Adrenal gland (tissue), 19 donors: ENCODE results near the gene LMAN2. TPM values are rescaled to one million over a fixed set of nuclear protein-coding genes. Genes with fewer than 3 reads are reported as not detected.

ENCODE experiments used
- DNase-seq, 7 donors: peaks; one replicate each; pipeline ENCODE4 v3.0.0-alpha.2; 2019 to 2020
- H3K27ac ChIP-seq, 5 donors: fragments of 200-600 bp; sonication (generic) in 4 of 5; 1 replicate in 3 of 5; 2 replicates in 2 of 5; pipeline versions ENCODE4 v1.5.1 to v1.8.0; 2016 to 2020; ENCODE audit warnings: mild to moderate bottlenecking in 1 of 5
- H3K27me3 ChIP-seq: fragments of 200-600 bp; 2 replicates; pipeline ENCODE4 v1.8.0; 2021
- H3K36me3 ChIP-seq, 2 donors: fragments of 200-600 bp; replicated peaks in 1 of 2; 1 replicate in 1 of 2; 2 replicates in 1 of 2; pipeline versions ENCODE4 v1.5.1 to v1.8.0; 2018 to 2022
- H3K4me1 ChIP-seq, 2 donors: fragments of 200-600 bp; replicated peaks in 1 of 2; 1 replicate in 1 of 2; 2 replicates in 1 of 2; pipeline versions ENCODE4 v1.5.1 to v1.8.0; 2018 to 2021
- H3K4me3 ChIP-seq, 4 donors: fragments of 200-600 bp; sonication (generic) in 3 of 4; one replicate each; pipeline ENCODE4 v1.5.1; 2016 to 2018
- H3K9me3 ChIP-seq, 3 donors: fragments of 200-600 bp; sonication (generic) in 1 of 3; replicated peaks in 1 of 3; 1 replicate in 2 of 3; 2 replicates in 1 of 3; pipeline versions ENCODE4 v1.5.1 to v1.8.0; 2016 to 2021
- CTCF ChIP-seq, 6 experiments: fragments of 450-650 bp in 4 of 6; fragments of 200-600 bp in 2 of 6; sonication (generic) in 1 of 6; IDR thresholded peaks; 1 replicate in 5 of 6; 2 replicates in 1 of 6; pipeline versions ENCODE4 v1.5.1 to v1.8.0; 2016 to 2021; ENCODE audit warnings: antibody characterized with exemption in 6 of 6, mild to moderate bottlenecking in 2 of 6, moderate library complexity in 1 of 6
- POLR2A ChIP-seq, 2 donors: fragments of 450-650 bp; IDR thresholded peaks; one replicate each; pipeline ENCODE4 v1.6.1; 2017; ENCODE audit warnings: antibody characterized with exemption in 2 of 2, mild to moderate bottlenecking in 2 of 2, moderate library complexity in 1 of 2
- WGBS, 4 donors: extraction: QIAGEN DNeasy Blood & Tissue Kit in 2 of 4; methylation state at CpG; one replicate each; pipeline versions ENCODE4 v1.1.5 to v1.1.7; 2013 to 2017; 5-methylcytosine and 5-hydroxymethylcytosine counted together
- intact Hi-C, 2 donors: fragments of 100-400 bp; cut with DNase I; formaldehyde crosslinking; loops; one replicate each; pipeline versions ENCODE4 v1.14.1 to v1.15.0; 2022 to 2023
- long read RNA-seq, 10 donors: library from polyadenylated mRNA in 3 of 10; unstranded in 2 of 10; stranded (forward) in 1 of 10; transcript quantifications; one replicate each; pipeline ENCODE4 v2.0.0 and lab custom pipeline, GENCODE V29; 2021 to 2026
- polyA plus RNA-seq, 3 donors: library from polyadenylated mRNA; stranded (reverse); fragments of 200-250 nt in 2 of 3; fragments of 350-450 nt in 1 of 3; fragmentation: Illumina TruSeq in 1 of 3; extraction: RNeasy Lipid Tissue Mini Kit (QIAGEN cat#74804) in 1 of 3; gene quantifications; one replicate each; pipeline ENCODE4 v1.2.3, GENCODE V29; 2013 to 2014
- total RNA-seq, 9 donors: library from RNA; depleted of rRNA in 4 of 9; stranded (reverse); fragments of >200 nt in 4 of 9; fragments of 120-200 nt in 1 of 9; fragmentation: NEBNext Ultra II Directional in 1 of 9; extraction: Animal tissue kit (Norgen Biotek cat#: 25700) in 1 of 9; gene quantifications; one replicate each; pipeline versions ENCODE4 v1.1.0 to v1.2.4, GENCODE V29; 2013 to 2023
- donor health status: healthy with polysubstance abuse.
- donor health status: Bipolar disorder and iron deficiency.
- donor health status: DM: yes; HTN: yes; CAD: no.
- donor health status: DM: no; HTN: no; CAD: no.
- donor health status: DM: no; HTN: no; CAD: no.
- donor health status: DM: yes; HTN: yes; CAD: no.

Gene LMAN2
- total RNA-seq (100 to 1,000 TPM; 109 to 398 (median 160) TPM), polyA plus RNA-seq (100 to 1,000 TPM in 1 of 3 donors, 10 to 100 TPM in 2; 85.7 to 147 (median 97.4) TPM)
- long read RNA-seq, donor 1, transcript LMAN2-201 (8 exons, 1,800 nt) = major isoform, 66 of 69 reads
- long read RNA-seq, donor 1, partial matches to known transcripts = 0 of 69 reads
- long read RNA-seq, donor 1, other reads (novel, unspliced or antisense) = 0 of 69 reads
- long read RNA-seq, donor 2, transcript LMAN2-201 (8 exons, 1,800 nt) = major isoform, 37 of 39 reads
- long read RNA-seq, donor 2, partial matches to known transcripts = 0 of 39 reads
- long read RNA-seq, donor 2, other reads (novel, unspliced or antisense) = 0 of 39 reads
- long read RNA-seq, donor 3, transcript LMAN2-201 (8 exons, 1,800 nt) = major isoform, 43 of 49 reads
- long read RNA-seq, donor 3, partial matches to known transcripts = 0 of 49 reads
- long read RNA-seq, donor 3, other reads (novel, unspliced or antisense) = 6 of 49 reads
- long read RNA-seq, donor 4, transcript LMAN2-201 (8 exons, 1,800 nt) = major isoform, 105 of 114 reads
- long read RNA-seq, donor 4, partial matches to known transcripts = 0 of 114 reads
- long read RNA-seq, donor 4, other reads (novel, unspliced or antisense) = 6 of 114 reads
- long read RNA-seq, donor 5, transcript LMAN2-201 (8 exons, 1,800 nt) = major isoform, 356 of 388 reads
- long read RNA-seq, donor 5, partial matches to known transcripts = 8 of 388 reads
- long read RNA-seq, donor 5, other reads (novel, unspliced or antisense) = 19 of 388 reads
- long read RNA-seq, donor 6, transcript LMAN2-201 (8 exons, 1,800 nt) = major isoform, 70 of 83 reads
- long read RNA-seq, donor 6, partial matches to known transcripts = 4 of 83 reads
- long read RNA-seq, donor 6, other reads (novel, unspliced or antisense) = 7 of 83 reads
- long read RNA-seq, donor 7, transcript LMAN2-201 (8 exons, 1,800 nt) = major isoform, 27 of 28 reads
- long read RNA-seq, donor 7, partial matches to known transcripts = 0 of 28 reads
- long read RNA-seq, donor 7, other reads (novel, unspliced or antisense) = 0 of 28 reads
- long read RNA-seq, donor 8, transcript LMAN2-201 (8 exons, 1,800 nt) = major isoform, 72 of 75 reads
- long read RNA-seq, donor 8, partial matches to known transcripts = 0 of 75 reads
- long read RNA-seq, donor 8, other reads (novel, unspliced or antisense) = 0 of 75 reads
- long read RNA-seq, donor 9, transcript LMAN2-201 (8 exons, 1,800 nt) = major isoform, 36 of 36 reads
- long read RNA-seq, donor 9, partial matches to known transcripts = 0 of 36 reads
- long read RNA-seq, donor 9, other reads (novel, unspliced or antisense) = 0 of 36 reads
- long read RNA-seq, donor 10, transcript LMAN2-201 (8 exons, 1,800 nt) = major isoform, 41 of 43 reads
- long read RNA-seq, donor 10, partial matches to known transcripts = 0 of 43 reads
- long read RNA-seq, donor 10, other reads (novel, unspliced or antisense) = 0 of 43 reads

GRCh38 chr5:177351392-177352329, at the start of gene LMAN2:
LMAN2 (minus strand) TSS chr5:177351668; CDS start chr5:177351647, 21 bp downstream.
- Histone ChIP-seq H3K36me3 (peaks cover 0 to 10% of the 10 kb centered on the region in 2 donors), H3K4me3 (peak within 1 kb of the TSS; percentile 50 to 99 (median 83)), H3K27ac (peak within 1 kb of the TSS; percentile 69 to 94 (median 86)), H3K4me1 (peaks cover 17 to 35% of the 10 kb centered on the region in 2 donors), H3K9me3 (no peaks in the 10 kb centered on the region), H3K27me3 (no peaks in the 10 kb centered on the region)
- DNase-seq = peak; percentile 92 to 98 (median 95)
- intact Hi-C loops = no loop called here
- TF ChIP-seq POLR2A (IDR thresholded peaks at IDR 0.05) = peak; percentile 35 to 40
- TF ChIP-seq CTCF (IDR thresholded peaks at IDR 0.05) = no peak
- 5 to 7% (median 6%) methylated on average over 39 to 55 of the region's 55 CpGs for WGBS, 4 donors

GRCh38 chr5:177399997-177400868, 48.8 kb upstream of the LMAN2 start, which contains the start of gene PFN3:
PFN3 (minus strand) TSS chr5:177400661; CDS start chr5:177400576, 85 bp downstream.
- TF ChIP-seq CTCF (IDR thresholded peaks at IDR 0.05) (no peak), POLR2A (IDR thresholded peaks at IDR 0.05) (no peak)
- Histone ChIP-seq H3K9me3 (no peaks in the 10 kb centered on the region), H3K4me1 (peaks cover 13 to 27% of the 10 kb centered on the region in 2 donors), H3K27me3 (peaks cover 69% of the 10 kb centered on the region), H3K36me3 (no peaks in the 10 kb centered on the region), H3K27ac (no peak within 1 kb of the TSS), H3K4me3 (no peak within 1 kb of the TSS)
- no peak for DNase-seq
- intact Hi-C loops = no loop called here
- 14 to 36% (median 18%) methylated on average over 11 to 92 of the region's 92 CpGs for WGBS, 4 donors

- Histone ChIP-seq H3K4me3 (no peak overlapping the region), H3K36me3 (no peaks in the 10 kb centered on the region), H3K27me3 (peaks cover 58% of the 10 kb centered on the region), H3K27ac (no peak overlapping the region), H3K4me1 (peaks cover 0 to 8% of the 10 kb centered on the region in 2 donors), H3K9me3 (no peaks in the 10 kb centered on the region)
- intact Hi-C loops = no loop called here
- WGBS, 4 donors = 76 to 83% (median 81%) methylated on average over 8 to 16 of the region's 16 CpGs
- TF ChIP-seq CTCF (IDR thresholded peaks at IDR 0.05) (no peak), POLR2A (IDR thresholded peaks at IDR 0.05) (no peak)
- DNase-seq = no peak
Observed at GRCh38 chr5:177397875-177398390, 46.5 kb upstream of the LMAN2 start.
